HG03460 (cell line): ENCODE results near the gene TPPP2.
"Not testable (repeated sequence)": the region's sequence is repeated elsewhere in the genome, so short reads cannot be mapped to it uniquely, and the experiment has no call there.

ENCODE experiments used
- ATAC-seq: cut with Tn5 transposase; IDR thresholded peaks from one replicate; pipeline ENCODE4 v1.9.1; 2021; ENCODE audit not compliant: unreplicated experiment

TPPP2 gene

GRCh38 chr14:21037156-21037555 is 7.1 kb downstream of the TPPP2 start:
- no peak for ATAC-seq

GRCh38 chr14:21038441-21039422 is 8.7 kb downstream of the TPPP2 start:
- ATAC-seq = no peak

- ATAC-seq = no peak
Measured at GRCh38 chr14:21039585-21040369, 9.8 kb downstream of the TPPP2 start.

GRCh38 chr14:21040370-21040925 is 10.4 kb downstream of the TPPP2 start:
- ATAC-seq = no peak

- not testable (repeated sequence) for ATAC-seq
Measured at GRCh38 chr14:21040941-21041340, 10.9 kb downstream of the TPPP2 start.

- ATAC-seq = no peak
Measured at GRCh38 chr14:21041676-21042433, 11.8 kb downstream of the TPPP2 start, which contains the start of gene RNASE7. TSS of gene RNASE7 (plus strand) at chr14:21042362. CDS start at chr14:21042993, 631 bp downstream.

- ATAC-seq = no peak
Measured at GRCh38 chr14:21042918-21043317, 12.9 kb downstream of the TPPP2 start.

- ATAC-seq = no peak
Measured at GRCh38 chr14:21043387-21043973, 13.5 kb downstream of the TPPP2 start.

GRCh38 chr14:21043974-21044618 is 14.1 kb downstream of the TPPP2 start:
- ATAC-seq = no peak

- no peak for ATAC-seq
Measured at GRCh38 chr14:21047378-21047781, 17.4 kb downstream of the TPPP2 start.

GRCh38 chr14:21048638-21049037 is 18.6 kb downstream of the TPPP2 start:
- no peak for ATAC-seq

- no peak for ATAC-seq
Measured at GRCh38 chr14:21049271-21049673, 19.3 kb downstream of the TPPP2 start.

- ATAC-seq = no peak
Measured at GRCh38 chr14:21050597-21050996, 20.6 kb downstream of the TPPP2 start.

- ATAC-seq = no peak
Measured at GRCh38 chr14:21053184-21054122, 23.4 kb downstream of the TPPP2 start.

- no peak for ATAC-seq
Measured at GRCh38 chr14:21054123-21054767, 24.2 kb downstream of the TPPP2 start.

- ATAC-seq = no peak
Measured at GRCh38 chr14:21054768-21055145, 24.7 kb downstream of the TPPP2 start.

GRCh38 chr14:21055432-21056117 is 25.6 kb downstream of the TPPP2 start:
- no peak for ATAC-seq
